ENCODE measurements around the gene CIC. TPM values are rescaled to one million over a fixed set of nuclear protein-coding genes. Genes with fewer than 3 reads are reported as not detected.

The CIC gene
- total and polyA plus RNA-seq, 2 of the 13 experiments (the other 11 are each of a cell fraction or from before 2014, with no cell fraction given), result 5.9 to 8.0 TPM

GRCh38 chr19:42283188-42284065, 14.4 kb downstream of the CIC start (continued):
- TF ChIP-seq MTA1 (CRISPR knock-in tag; IDR thresholded peaks at IDR 0.05; ENCODE audit: borderline replicate concordance) (peak; percentile 52; the same call in 1 of the 2 replicates), MAFG (CRISPR knock-in tag; IDR thresholded peaks at IDR 0.05) (no peak), ZNF770 (CRISPR knock-in tag; IDR thresholded peaks at IDR 0.05) (no peak), ZNF790 (CRISPR knock-in tag; IDR thresholded peaks at IDR 0.05; ENCODE audit: borderline replicate concordance) (no peak), MXI1 (IDR thresholded peaks at IDR 0.05; ENCODE audit: borderline replicate concordance, low read depth, low read length) (peak; percentile 20; the same call in 1 of the 3 replicates), ZNF335 (CRISPR knock-in tag; IDR thresholded peaks at IDR 0.05) (no peak), ATF2 (CRISPR knock-in tag; IDR thresholded peaks at IDR 0.05) (no peak), KAT2B (IDR thresholded peaks at IDR 0.05; ENCODE audit: borderline replicate concordance, low read depth, low read length) (no peak), MYNN (CRISPR knock-in tag; IDR thresholded peaks at IDR 0.05; ENCODE audit: low read depth) (no peak), ZKSCAN5 (CRISPR knock-in tag; IDR thresholded peaks at IDR 0.05) (no peak), PHF5A (CRISPR knock-in tag; IDR thresholded peaks at IDR 0.05; ENCODE audit: low read depth, unreplicated experiment) (no peak), THAP11 (CRISPR knock-in tag; IDR thresholded peaks at IDR 0.05) (peak; percentile 43; the same call in 1 of the 2 replicates), AGO1 (IDR thresholded peaks at IDR 0.05; ENCODE audit: low read depth, low read length, poor library complexity, severe bottlenecking) (no peak), ZNF577 (CRISPR knock-in tag; IDR thresholded peaks at IDR 0.05; ENCODE audit: borderline replicate concordance, low read depth) (no peak), KLF13 (CRISPR knock-in tag; IDR thresholded peaks at IDR 0.05) (0 out of 2 replicates have a peak, but pooled peaks have one; percentile 43), NFRKB (IDR thresholded peaks at IDR 0.05) (no peak), HDAC1 (CRISPR knock-in tag; IDR thresholded peaks at IDR 0.05) (0 out of 2 replicates have a peak, but pooled peaks have one; percentile 45), MYPOP (CRISPR knock-in tag; IDR thresholded peaks at IDR 0.05) (no peak), ZNF121 (CRISPR knock-in tag; IDR thresholded peaks at IDR 0.05) (no peak), ZBTB26 (CRISPR knock-in tag; IDR thresholded peaks at IDR 0.05; ENCODE audit: borderline replicate concordance) (no peak), PAX8 (CRISPR knock-in tag; IDR thresholded peaks at IDR 0.05; ENCODE audit: borderline replicate concordance) (0 out of 2 replicates have a peak, but pooled peaks have one; percentile 22), HNRNPUL1 (IDR thresholded peaks at IDR 0.05; ENCODE audit: low read depth, low read length) (no peak)
